Stimulated activated CD8-positive, alpha-beta memory T cell treated with anti-CD3 and anti-CD28 coated beads, Interleukin-15, amount 100 ng/mL, for 1 hour (primary cell): ENCODE data around the gene ERC1.
"Not testable (repeated sequence)": the region's sequence is repeated elsewhere in the genome, so short reads cannot be mapped to it uniquely, and the experiment has no call there.

Source experiments
- DNase-seq: peaks from one replicate; pipeline ENCODE4 v3.0.0-alpha.2; 2020; ENCODE audit warnings: low read depth

Gene ERC1

DNA sequence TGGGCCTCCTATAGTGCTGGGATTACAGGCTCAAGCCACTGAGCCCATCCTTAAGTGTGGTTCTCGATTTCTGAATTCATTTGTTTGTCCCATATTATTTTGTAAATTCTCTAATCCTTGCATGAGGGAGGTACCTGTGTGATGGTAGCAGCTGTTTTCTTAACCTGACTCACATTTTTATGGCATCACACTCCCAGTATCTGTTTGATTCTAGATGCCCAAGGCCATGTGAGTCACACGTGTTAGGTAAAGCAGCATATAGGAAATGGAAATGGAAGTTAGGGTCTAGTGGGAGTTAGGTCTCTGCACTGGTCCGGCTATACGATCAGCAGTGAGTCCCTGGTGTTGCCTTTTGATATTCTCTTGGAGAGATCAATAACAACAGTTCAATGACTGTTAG lies 198.1 kb downstream of the ERC1 start:
- no peak for DNase-seq

DNA sequence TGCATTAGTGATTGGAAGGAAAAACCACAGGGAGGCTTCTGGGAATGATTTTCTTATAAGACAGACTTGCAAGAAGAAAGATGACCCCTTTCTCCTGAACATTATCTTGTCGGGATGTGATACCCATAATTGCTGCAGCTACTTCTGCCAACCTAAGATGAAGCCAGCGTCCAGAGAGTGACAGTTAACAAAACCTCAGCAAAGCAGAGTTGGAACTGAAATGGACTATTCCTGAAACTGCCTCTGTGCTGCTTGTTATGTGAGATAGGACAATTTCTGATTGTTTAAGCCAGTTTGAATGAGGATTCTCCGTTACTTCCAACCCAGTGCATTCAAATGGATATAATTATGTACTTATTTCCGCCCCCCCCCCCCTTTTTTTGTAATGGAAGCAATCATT lies 204.5 kb downstream of the ERC1 start:
- DNase-seq: no peak

DNA sequence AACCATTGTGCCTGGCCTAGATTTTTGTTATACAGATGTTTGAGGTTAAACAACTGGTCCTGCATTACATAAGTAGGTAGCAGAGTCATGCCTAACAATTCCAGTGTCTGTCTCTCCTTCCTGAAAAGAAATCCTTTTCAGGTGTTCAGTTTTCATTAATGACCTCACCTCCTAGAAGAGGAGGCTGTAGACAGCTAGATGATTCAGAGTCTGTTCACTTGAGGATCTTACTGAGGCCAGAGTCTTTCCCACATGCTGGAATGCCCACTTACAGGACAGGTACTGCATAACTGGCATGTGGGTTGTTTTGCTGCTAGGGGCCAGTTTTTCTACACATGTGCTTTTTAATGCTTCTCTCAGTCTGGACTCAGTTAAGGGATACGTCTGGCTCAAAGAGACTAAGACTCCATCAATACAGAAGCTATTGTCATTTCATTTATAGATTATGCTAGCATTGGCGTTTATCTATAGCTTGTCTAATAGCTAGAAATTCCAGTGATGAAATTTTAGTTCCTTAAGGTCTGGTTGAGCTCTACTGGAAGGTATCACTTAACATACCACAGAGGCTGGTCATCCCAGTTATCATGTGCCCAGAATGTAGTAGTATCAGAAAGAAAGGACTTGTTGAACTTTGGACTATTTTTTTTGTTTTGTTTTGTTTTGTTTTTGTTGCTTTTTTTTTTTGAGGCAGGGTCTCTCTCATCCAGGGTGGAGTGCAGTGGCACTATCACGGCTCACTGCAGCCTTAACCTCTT lies 206.4 kb downstream of the ERC1 start:
- DNase-seq: no peak

DNA sequence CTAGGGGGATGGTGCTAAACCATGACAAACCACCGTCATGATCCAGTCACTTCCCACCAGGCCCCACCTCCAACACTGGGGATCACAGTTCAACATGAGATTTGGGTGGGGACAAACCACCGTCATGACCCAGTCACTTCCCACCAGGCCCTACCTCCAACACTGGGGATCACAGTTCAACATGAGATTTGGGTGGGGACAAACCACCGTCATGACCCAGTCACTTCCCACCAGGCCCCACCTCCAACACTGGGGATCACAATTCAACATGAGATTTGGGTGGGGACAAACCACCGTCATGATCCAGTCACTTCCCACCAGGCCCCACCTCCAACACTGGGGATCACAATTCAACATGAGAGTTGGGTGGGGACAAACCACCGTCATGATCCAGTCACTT lies 207.8 kb downstream of the ERC1 start:
- not testable (repeated sequence) for DNase-seq

DNA sequence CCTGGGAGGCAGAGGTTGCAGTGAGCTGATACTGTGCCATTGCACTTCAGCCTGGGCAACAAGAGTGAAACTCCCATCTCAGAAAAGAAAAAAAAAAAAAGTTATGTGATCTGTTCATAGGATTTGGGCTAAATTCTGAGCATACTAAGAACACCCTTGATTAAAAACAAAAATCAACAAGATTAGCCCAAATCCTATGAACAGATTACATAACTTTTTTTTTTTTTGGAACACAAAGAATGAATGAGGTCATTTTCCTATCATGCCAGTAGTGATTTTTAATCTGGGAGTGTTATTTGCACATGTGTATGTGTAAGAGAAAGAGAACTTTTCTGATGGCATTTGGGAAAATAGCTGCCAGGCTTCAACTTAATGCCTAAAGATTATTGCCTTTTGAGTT lies 208.7 kb downstream of the ERC1 start:
- no peak for DNase-seq

DNA sequence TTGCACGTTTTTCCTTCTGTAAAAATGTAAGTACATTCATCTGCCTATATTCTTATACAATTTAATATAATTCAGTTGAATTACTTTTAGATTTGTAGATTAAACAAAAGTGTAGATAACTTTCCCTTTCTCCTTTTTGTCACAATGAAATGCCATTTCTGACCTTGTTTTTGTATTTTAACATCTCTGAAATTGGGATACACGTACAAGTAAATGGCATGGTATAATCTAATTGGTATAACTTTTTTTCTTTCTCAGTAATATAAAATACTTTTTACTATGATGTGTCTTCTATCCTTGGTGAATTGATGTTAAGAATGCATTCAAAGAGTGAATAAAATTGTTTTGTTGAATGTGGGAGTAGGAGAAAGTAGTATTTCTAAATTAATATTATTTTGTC lies 210.0 kb downstream of the ERC1 start:
- no peak for DNase-seq

DNA sequence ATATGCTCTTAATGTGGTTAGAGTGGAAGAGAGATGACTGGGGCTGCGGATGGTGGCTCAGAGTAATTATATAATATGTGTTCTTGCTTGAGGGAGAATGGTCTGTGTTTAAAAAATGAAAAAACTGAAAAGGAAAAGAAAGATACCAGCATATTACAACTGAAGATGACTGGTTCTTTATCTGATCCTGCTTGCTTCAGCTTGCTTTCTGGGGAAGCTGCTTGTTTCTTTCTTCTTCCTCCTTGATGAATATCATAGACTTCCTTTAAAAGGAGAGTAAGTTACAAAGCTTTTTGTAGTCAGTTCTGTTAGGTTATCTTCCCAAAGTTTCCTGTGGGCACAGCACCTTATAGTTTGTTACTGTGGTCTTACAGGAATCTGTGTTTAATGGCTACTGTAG lies 210.9 kb downstream of the ERC1 start:
- no peak for DNase-seq

DNA sequence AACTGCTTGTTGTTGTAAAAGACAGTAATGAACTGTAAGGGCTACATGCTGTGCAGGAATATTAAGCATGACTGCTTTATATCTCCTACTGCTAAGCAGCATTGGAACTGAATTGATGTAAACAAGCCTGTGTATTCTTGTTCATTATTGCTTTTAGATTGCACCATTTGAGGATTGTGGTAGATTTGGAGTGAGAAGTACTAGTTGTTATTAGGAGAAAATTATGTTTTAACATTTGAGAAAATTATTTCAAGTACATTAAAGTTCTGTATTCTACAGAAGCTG lies 212.7 kb downstream of the ERC1 start:
- no peak for DNase-seq

DNA sequence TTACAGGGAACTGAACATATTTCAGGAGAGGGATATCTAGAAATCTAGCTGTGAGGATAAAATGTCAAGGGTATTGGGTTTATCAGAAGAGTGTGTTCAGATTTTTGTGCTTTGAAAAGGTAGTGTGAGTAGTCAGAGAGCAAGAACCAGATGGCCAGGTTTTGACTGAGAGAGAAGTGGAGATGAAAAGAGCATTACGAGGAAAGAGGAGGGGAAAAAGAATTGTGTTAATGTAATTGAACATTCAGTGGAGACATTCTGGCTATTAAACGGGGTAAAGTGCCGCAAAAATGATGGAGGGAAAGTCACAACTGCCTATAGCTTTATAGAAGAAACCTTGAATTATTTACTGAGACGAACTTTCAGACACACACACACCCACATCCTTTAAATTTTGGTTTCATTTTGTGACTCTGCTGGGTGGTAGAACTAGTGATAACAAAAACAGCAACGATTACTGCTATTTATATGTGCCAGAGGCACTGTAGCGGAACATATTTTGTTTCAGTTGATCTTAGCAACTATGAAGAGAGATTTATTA lies 213.6 kb downstream of the ERC1 start:
- DNase-seq: no peak

DNA sequence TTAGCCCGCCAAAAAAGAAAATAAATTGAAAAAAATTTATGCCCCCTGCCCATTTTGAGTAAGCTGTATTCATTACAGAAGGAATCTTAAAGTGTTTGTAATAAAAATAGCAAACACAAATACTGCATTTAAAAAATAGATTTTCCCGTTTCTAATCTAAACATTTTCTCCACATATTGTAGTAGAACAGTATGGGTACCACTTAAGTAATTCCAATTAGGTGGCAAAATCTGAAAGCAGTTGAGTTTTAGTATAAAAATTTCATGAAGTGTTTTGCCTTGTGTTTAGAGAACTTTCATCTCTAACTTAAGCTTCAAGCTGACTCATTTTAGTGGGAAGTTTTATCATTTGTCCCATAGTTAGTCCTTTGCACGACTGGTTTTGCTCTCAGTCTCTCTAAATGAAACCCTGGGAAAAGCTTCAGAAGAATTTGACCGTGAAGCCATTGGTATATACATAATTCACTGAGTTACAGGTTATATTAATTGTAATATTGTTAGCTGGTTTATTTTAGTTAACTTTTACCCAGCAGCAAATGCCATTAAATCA lies 214.6 kb downstream of the ERC1 start:
- no peak for DNase-seq

DNA sequence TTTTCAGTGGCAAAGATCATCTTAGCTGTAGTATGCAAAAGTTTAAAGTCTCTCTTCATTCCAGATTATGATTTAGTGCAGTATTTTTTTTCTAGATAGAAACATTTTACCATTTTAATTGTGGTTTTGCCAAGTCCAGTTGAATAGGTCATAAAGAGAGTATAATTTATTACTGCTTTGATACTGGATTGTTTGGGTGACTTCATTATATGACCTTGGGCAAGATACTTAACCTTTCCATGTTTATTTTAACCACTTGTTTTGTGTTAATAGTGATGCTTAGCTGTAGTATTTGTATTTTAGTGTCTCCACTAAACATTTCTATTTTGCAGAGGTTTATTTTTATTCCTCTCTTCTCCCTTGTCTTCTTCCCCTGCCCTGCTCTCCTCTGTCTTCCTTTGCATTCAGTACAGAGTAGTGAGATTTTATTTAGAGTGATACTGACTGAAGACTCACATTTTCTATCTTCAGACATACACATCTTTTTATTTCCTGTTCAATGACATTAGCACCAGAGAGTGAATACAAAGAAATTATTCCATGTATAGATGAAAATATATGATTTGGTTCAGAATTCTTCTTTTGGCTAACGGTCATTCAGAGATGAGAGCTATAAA lies 215.2 kb downstream of the ERC1 start:
- no peak for DNase-seq

DNA sequence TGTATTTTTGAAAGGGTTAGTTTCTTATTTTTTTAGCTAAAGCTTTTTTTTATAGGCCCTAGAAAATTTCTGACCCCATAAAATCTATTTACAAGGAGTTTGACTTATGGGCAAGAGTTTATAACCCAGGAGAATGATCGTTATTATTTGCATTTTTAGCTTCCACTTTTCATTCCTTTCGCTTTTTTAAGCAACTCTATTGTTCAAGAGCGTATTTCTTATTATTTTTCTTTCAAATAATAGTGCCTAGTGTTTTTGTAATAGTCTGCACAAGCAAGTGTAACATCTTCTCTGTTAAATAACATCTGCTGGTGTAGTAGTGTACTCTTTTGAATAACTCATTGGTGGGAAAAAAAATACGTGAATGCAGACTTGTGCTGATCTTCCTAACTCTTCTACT lies 216.3 kb downstream of the ERC1 start:
- DNase-seq: no peak

DNA sequence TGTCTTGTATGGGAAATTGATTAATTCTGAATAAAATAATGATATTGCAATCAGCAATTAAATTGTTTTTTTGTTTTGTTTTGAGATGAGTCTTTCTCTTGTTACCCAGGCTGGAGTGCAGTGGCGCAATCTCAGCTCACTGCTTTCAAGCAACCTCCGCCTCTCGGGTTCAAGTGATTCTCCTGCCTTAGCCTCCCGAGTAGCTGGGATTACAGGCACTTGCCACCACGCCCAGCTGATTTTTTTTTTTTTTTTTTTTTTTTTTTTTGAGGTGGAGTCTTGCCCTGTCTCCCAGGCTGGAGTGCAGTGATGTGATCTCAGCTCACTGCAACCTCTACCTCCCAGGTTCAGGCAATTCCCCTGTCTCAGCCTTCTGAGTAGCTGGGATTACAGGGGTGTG lies 217.7 kb downstream of the ERC1 start:
- not testable (repeated sequence) for DNase-seq

DNA sequence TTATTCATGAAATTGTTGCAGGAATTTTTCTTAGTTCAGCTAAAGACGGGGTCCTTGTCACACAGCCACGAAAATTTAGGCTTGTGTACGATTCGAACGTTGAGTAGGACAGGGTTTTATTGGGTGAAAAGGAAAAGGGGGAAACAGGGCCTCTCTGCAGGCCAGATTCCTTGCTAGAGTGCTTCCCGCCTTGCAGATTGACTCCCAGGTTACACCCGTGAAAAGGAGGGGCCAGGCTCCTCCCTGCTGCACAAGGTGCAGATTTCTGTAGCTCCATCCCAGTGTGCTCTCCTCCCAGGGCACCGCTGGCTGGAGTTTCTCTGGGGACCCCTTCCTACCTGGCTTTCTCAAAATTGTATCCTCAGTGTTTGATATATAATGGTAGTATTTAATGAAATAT lies 221.5 kb downstream of the ERC1 start:
- DNase-seq: no peak

DNA sequence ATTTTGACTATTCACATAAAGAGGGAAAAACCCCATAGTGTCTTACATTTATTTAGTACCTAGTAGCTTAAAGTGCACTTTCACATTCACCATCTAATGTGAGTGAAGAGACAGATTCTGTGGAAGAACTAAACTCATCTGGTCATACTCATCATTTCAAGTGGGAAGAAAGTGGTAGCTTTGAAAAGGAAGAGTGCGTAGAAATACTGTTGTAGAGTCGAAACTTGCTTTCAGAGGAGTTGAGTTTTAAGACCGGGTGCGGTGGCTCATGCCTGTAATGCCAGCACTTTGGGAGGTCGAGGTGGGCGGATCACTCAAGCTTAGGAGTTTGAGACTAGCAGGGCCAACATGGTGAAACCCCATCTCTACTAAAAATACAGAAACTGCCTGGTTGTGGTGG lies 222.2 kb downstream of the ERC1 start:
- DNase-seq: no peak

DNA sequence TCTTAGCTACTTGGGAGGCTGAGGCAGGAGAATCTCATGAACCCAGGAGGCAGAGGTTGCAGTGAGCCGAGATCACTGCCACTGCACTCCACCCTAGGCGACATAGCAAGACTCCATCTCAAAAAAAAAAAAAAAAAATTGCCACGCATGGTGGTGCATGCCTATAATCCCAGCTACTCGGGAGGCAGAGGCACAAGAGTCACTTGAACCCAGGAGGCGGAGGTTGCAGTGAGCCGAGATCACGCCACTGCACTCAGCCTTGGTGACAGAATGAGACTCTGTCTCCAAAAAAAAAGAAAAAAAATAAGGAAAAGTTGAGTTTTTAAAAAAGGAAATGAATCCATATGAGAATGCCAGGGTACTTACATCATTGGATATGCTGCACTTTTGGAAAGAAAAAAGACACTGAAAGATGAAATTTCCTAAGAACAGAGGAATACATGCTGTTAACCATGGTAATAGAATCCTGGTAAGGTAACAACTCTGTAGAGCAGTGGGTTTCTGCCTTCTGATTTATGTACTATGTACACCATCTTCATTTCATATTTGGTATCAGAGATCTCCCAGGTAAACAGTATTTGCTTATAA lies 222.7 kb downstream of the ERC1 start:
- no peak for DNase-seq

DNA sequence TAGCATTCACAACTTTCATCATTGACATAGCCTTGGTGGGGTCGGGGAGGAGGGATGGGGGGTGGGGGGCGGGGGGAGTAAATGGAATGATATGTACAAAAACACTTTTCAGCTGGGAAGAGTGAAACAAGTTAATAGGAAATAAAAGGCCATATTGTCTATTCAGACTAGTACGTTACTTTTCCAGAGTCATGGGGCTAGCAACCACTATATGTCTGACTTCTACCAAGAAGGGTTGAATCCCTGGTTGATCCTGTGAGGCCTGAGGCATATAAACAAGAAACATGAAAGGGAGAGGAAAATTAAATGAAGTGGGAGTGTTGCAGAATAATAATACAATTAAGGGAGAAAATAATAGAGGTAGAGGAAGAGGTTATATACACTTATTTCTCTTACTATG lies 225.5 kb downstream of the ERC1 start:
- DNase-seq: no peak

DNA sequence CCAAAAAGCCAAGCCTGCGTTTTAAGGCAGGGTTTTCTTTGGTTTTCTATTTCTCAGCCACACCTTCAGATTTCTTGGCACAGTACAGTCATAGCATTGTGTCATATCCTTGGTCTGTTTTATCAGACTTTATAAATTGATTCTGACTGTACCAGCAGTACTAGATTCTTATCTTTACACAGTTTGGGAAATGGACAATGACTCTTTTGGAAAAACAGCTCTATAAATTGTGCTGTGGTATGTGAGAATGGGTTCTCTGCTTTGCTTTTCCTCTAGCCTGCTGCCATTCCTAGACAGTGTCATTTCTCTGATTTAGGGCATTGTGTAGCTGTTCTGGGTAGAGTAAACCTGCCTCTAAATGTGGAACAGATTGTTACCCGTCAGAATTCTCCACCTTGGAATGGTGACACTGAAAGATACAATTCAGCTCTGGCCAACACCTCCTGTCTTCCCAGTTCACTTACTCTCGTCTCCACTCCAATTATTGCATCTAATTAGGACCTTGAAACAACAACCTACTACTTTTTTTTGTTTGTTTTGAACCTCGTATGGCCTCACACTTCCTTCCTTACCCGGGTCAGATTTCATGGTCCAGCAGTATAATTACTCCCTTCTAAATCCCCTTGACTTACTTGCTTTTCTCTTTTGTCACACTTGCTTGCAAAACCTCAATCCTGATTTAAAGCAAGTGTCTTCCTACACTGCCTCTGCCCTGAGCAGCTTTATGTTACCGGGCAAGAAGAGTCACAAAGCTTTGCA lies 226.3 kb downstream of the ERC1 start:
- DNase-seq: no peak

DNA sequence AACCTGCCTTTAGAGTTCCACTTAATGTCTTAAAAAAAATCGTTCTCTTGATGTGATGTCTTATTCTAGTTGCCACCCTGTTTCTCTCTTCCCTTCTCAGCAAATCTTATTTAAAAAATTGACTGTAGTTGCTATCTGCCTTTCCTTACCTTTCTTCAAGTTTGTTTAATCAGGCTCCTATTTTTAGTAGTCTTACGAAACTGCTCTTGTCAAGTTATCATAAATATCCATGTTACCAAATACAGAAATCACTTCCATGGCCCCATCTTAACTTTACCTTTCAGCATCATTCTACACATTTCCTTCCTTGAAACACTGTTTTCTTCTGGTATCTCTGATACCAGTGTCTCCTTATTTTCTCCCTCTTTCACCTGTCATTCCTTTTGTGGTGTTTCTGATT lies 227.3 kb downstream of the ERC1 start:
- no peak for DNase-seq

DNA sequence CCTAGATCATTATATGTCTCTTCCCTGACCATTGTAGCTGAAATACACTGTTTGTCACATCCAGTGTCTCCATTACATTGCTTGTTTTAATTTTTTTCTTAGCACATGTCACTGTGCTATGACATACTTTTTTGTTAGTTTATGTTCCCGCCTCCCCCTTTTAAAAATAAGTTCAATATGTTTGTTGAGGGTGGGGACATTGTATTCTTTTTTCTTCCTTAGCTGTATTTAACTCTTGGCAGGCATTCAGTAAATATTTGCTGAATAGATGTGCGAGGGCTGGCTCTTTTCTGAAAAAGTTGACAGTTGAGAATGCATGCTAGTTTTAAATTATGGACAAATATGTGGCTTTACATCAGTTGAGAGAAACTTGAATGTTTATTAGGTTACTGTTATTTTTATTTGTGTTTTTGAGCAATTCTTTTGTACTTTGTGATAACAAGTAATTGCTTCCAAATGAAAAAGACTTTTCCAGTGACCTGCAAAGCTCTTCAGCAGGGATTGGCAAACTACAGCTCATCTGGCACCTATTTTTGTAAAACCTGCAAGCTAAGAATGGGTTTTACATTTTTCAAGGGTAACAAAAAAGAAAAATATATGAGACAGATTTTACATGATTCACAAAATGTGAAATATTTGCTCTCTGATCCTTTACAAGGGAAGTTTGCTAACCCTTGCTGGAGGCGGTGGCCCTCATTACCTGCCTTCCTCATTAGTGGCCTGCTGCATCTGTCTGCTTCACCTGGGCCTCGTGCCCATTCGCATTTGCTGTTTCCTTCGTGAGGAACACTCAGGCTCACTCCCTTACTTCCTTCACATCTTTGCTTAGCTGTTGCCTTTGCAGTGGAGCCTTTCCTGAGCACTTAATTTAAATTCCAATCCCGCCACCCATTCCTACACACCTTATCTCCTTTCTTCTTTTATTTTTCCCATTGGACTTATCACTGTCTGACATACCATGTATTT lies 229.4 kb downstream of the ERC1 start:
- no peak for DNase-seq

DNA sequence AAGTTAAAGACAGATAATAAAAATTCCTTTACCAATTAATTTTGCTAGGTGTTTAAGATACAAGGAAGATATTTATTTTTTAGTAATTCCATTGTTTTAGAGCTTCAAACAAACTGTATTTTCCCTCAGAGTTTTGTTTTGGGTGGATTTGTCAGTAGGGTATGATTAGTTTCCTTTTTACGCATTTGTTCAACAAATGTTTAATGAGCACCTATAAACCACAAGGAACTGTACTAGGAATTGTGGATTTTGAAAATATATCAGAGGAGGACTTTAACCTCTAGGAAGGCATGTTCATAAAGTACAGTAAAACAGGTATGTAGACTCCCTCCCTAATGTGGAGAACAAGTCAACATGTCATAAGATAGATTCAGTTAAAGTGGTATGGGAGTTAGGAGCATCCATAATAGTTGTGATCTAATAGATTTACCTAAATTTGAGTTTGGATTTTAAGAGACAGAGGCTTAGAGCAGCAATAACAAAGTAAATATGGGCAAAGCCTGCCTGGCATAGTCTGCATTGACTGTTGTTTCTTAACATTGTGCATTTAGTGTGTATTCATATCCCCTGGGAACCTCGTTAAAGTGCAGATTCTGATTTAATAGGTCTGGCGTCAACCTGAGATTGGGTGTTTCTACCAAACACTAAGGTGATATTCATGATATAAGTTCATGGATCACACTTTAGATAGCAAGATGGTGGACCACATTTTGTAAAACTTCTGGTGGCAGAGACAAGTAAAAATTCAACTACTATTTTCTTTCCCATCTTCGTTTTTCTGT lies 232.0 kb downstream of the ERC1 start:
- DNase-seq: no peak
